ENCODE measurements around the gene PHF13. TPM values are rescaled to one million over a fixed set of nuclear protein-coding genes. Genes with fewer than 3 reads are reported as not detected.

PHF13 gene
- total RNA-seq, 1 experiment from 2014 or later = 55.8 TPM

DNA sequence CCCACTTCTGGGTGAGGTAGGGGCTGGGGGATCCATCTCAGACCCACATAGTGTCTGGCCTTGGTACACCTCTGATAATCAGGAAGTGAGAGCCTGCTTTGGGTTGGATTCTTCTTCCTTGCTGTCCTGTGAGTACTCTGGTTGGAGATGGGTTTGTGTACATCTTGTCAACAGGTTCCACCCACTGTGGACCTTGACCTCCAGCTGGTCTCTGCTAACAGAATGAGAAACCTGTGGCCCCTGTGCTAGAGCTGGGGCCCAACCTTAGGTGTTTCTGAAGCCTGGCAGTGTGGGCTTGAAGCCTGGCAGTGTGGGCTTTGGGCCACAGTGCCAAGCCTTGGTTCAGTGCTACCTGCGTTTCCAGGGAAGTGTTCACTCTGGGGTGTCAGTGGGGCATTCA, 31.2 kb upstream of the PHF13 start:
- Histone ChIP-seq H3T11ph (ENCODE audit: low read length) (no peak overlapping the region), H2BK15ac (ENCODE audit: low read depth, low read length) (no peak overlapping the region), H3K23ac (ENCODE audit: insufficient read length, low read depth, low read length) (no peak overlapping the region), H3K9ac (ENCODE audit: extremely low read depth, insufficient read length, low read length) (no peak overlapping the region), H3K79me1 (ENCODE audit: insufficient read depth, low read depth, low read length, poor library complexity, severe bottlenecking) (peaks cover 4% of the 10 kb centered on the region), H3K79me2 (ENCODE audit: insufficient read depth, low read length) (no peaks in the 10 kb centered on the region), H2AK5ac (ENCODE audit: insufficient read length, low read length) (no peak overlapping the region), H2AFZ (ENCODE audit: low read length) (no peak overlapping the region), H4K20me1 (ENCODE audit: control insufficient read depth, insufficient read depth, insufficient read length) (no peaks in the 10 kb centered on the region), H3K14ac (ENCODE audit: insufficient read depth, low read length) (no peak overlapping the region), H4K8ac (replicated peaks; ENCODE audit: insufficient read length, low read depth, low read length) (no peak overlapping the region), H3K18ac (ENCODE audit: insufficient read length, low read depth, low read length) (no peak overlapping the region), H3K23me2 (ENCODE audit: insufficient read length, low read depth, low read length, poor library complexity, severe bottlenecking) (peaks cover 7% of the 10 kb centered on the region), H2BK20ac (ENCODE audit: low read depth, low read length, poor library complexity, severe bottlenecking) (no peak overlapping the region), H3K4ac (ENCODE audit: low read depth, low read length) (no peak overlapping the region), H3K27me3 (ENCODE audit: insufficient read depth, low read length) (no peaks in the 10 kb centered on the region), H2BK120ac (ENCODE audit: low read depth, low read length, poor library complexity, severe bottlenecking) (no peak overlapping the region), H3K4me2 (ENCODE audit: insufficient read depth, insufficient read length, low read length) (no peak overlapping the region), H3K27ac (ENCODE audit: insufficient read length, low read depth, low read length) (no peak overlapping the region), H3K9me3 (ENCODE audit: control insufficient read depth, low read depth, low read length) (no peaks in the 10 kb centered on the region), H3K56ac (ENCODE audit: insufficient read length, low read depth, low read length) (no peak overlapping the region), H2BK12ac (ENCODE audit: insufficient read length, low read depth, low read length) (no peak overlapping the region), H3K4me1 (ENCODE audit: insufficient read depth, low read length) (no peaks in the 10 kb centered on the region; the same call in 1 of the 2 replicates), H4K5ac (ENCODE audit: insufficient read length, low read depth, low read length) (no peak overlapping the region), H2BK5ac (ENCODE audit: insufficient read length, low read length) (no peak overlapping the region), H4K91ac (ENCODE audit: insufficient read length, low read depth, low read length) (no peak overlapping the region)
- no peak for DNase-seq
- WGBS (ENCODE audit: extremely low coverage, insufficient read length, low lambda C conversion rate) = no CpG with 5 or more reads among the region's 1 CpG
- no peaks in the 10 kb centered on the region for H3K27me3 Mint-ChIP-seq (ENCODE audit: low read depth)
- no peak overlapping the region for H3K27ac Mint-ChIP-seq
- peaks cover 0 to 15% (median 2%) of the 10 kb centered on the region in 3 experiments; a peak in 4 of 7 replicates for H3K36me3 Mint-ChIP-seq (ENCODE audit: insufficient read depth in 1 of 3, low read depth in 3 of 3)
- TF ChIP-seq, protein P1, sequence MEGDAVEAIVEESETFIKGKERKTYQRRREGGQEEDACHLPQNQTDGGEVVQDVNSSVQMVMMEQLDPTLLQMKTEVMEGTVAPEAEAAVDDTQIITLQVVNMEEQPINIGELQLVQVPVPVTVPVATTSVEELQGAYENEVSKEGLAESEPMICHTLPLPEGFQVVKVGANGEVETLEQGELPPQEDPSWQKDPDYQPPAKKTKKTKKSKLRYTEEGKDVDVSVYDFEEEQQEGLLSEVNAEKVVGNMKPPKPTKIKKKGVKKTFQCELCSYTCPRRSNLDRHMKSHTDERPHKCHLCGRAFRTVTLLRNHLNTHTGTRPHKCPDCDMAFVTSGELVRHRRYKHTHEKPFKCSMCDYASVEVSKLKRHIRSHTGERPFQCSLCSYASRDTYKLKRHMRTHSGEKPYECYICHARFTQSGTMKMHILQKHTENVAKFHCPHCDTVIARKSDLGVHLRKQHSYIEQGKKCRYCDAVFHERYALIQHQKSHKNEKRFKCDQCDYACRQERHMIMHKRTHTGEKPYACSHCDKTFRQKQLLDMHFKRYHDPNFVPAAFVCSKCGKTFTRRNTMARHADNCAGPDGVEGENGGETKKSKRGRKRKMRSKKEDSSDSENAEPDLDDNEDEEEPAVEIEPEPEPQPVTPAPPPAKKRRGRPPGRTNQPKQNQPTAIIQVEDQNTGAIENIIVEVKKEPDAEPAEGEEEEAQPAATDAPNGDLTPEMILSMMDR (conservative IDR thresholded peaks at IDR 0.05) = no peak
- no peaks in the 10 kb centered on the region; a peak in 1 of 5 replicates for H3K9me3 Mint-ChIP-seq
- H3K4me3 Mint-ChIP-seq = no peak overlapping the region; a peak in 1 of 5 replicates
- peaks cover 15 to 18% of the 10 kb centered on the region in 2 experiments for H3K4me1 Mint-ChIP-seq
